GM10248 (cell line): ENCODE measurements around the gene DTNA.

Source experiments
- CTCF ChIA-PET: fragments of 300-600 bp; sonication (Branson Sonifier 250); formaldehyde crosslinking; extraction: SDS; loops from one replicate; lab custom pipeline; 2021; ENCODE audit warnings: antibody characterized with exemption; lab: Yijun Ruan, JAX
- POLR2A ChIA-PET: fragments of 350-650 bp; sonication (Branson Sonifier 250); formaldehyde crosslinking; extraction: SDS; loops from one replicate; lab custom pipeline; 2020; ENCODE audit warnings: antibody characterized with exemption; lab: Yijun Ruan, JAX
- DNase-seq: peaks from one replicate; pipeline ENCODE4 v3.0.0; 2012; ENCODE audit errors: extremely low spot score
- TF ChIP-seq, protein P1 (sequence below): IDR thresholded peaks from 2 replicates; pipeline ENCODE4 v1.5.1; 2012; ENCODE audit warnings: mild to moderate bottlenecking, low read depth; ENCODE audit errors: extremely low read depth, missing control alignments, control extremely low read depth

DTNA gene

GRCh38 chr18:34757666-34758065, 47.6 kb downstream of the DTNA start:
- TF ChIP-seq, protein P1, sequence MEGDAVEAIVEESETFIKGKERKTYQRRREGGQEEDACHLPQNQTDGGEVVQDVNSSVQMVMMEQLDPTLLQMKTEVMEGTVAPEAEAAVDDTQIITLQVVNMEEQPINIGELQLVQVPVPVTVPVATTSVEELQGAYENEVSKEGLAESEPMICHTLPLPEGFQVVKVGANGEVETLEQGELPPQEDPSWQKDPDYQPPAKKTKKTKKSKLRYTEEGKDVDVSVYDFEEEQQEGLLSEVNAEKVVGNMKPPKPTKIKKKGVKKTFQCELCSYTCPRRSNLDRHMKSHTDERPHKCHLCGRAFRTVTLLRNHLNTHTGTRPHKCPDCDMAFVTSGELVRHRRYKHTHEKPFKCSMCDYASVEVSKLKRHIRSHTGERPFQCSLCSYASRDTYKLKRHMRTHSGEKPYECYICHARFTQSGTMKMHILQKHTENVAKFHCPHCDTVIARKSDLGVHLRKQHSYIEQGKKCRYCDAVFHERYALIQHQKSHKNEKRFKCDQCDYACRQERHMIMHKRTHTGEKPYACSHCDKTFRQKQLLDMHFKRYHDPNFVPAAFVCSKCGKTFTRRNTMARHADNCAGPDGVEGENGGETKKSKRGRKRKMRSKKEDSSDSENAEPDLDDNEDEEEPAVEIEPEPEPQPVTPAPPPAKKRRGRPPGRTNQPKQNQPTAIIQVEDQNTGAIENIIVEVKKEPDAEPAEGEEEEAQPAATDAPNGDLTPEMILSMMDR, result no peak
- no peak for DNase-seq
- CTCF ChIA-PET, result no interaction called here
- POLR2A ChIA-PET, result no interaction called here

GRCh38 chr18:34758378-34758948, 48.4 kb downstream of the DTNA start:
- TF ChIP-seq, protein P1, result no peak
- ChIA-PET CTCF (no interaction called here), POLR2A (no interaction called here)
- DNase-seq, result no peak

DNA sequence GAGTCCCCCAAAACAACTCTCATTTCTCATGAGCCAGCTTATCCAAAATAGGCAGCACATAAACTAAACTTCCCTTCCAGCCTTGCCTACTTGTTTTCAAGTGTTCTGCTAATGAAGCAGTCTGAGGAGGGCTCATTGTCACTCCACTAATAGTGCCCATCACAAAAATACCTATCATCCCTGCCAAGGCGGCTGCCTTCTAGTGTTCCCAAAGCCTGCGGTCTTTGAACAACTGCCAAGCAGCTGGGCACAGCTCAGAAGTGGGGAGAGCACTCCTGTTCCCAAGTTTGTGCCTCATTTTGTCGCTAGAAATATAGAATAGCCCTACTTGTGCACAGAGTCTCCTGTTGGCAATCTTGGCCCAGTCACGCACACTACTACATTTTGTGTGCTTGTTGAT, 50.3 kb downstream of the DTNA start:
- no peak for DNase-seq
- ChIA-PET CTCF (no interaction called here), POLR2A (no interaction called here)
- TF ChIP-seq, protein P1, result no peak

DNA sequence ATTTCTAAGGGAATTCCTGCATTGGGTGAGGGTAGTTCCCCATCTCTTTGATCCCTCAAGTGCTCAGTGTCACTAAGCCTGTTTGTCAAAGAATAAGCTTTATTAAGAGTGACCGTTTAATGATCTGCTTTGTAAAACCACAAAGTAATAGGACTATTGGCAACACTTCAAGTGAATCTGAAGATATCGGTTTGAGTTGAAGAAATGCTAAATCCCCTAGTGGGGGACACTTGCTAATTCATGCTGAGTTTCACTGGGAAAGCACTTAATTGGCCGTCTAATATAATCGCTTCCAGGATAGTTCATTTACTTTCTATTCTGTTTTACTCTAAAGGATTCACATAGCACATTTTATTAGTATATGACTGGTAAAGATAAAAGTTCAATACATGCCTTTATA, 54.4 kb downstream of the DTNA start:
- TF ChIP-seq, protein P1, result no peak
- ChIA-PET POLR2A (no interaction called here), CTCF (no interaction called here)
- no peak for DNase-seq

DNA sequence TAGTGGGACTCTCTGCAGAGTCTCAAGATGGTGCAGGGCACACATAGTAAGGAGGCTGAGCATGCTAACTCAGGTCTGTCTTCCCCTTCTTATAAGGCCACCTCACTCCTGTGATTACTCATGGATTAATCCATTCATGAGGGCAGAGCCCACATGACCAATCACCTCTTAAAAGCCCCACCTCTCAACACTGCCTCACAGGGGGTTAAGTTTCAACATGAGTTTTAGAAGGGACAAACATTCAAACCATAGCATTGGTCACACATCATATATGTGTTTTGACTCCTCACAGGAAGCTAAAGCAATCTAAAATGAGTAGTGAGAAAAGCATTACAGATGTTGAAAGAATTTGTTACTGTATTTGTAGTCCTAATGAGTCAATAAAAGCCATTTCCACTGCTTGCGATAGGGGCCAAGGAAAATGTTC, 57.5 kb downstream of the DTNA start:
- CTCF ChIA-PET, result no interaction called here
- POLR2A ChIA-PET, result no interaction called here
- no peak for DNase-seq
- TF ChIP-seq, protein P1, result no peak

DNA sequence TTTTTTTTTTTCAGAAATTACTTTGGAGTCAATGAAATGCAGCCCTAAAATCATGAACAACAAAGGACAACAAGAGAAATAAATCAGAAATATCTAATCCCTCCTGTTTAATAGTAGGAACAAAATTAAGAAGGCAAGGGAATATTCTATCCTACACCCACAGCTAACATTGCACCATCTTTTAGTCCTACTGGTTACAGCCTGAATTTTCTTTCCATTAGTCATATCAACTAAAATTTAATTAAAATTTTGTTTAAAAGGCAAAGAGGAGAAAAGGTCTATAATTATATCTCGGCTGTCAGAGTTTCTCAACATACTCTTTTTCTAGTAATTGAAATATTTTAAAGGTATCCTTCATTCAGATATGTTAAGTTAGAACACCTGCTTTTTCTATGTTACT, 61.9 kb downstream of the DTNA start:
- POLR2A ChIA-PET, result no interaction called here
- CTCF ChIA-PET, result interaction anchor here (1.3 to 1.7 kb wide), 2 partner anchors 9 to 16 kb away, joined by 3 to 7 read pairs; no protein-coding TSS in a partner anchor
- DNase-seq, result no peak
- TF ChIP-seq, protein P1, result no peak
